GM18520 (cell line): ENCODE data around the gene GRIK2.
"Not testable (repeated sequence)": the region's sequence is repeated elsewhere in the genome, so short reads cannot be mapped to it uniquely, and the experiment has no call there.

ENCODE experiments used
- ATAC-seq: cut with Tn5 transposase; IDR thresholded peaks from one replicate; pipeline ENCODE4 v1.9.1; 2021; ENCODE audit not compliant: unreplicated experiment

Gene GRIK2

DNA sequence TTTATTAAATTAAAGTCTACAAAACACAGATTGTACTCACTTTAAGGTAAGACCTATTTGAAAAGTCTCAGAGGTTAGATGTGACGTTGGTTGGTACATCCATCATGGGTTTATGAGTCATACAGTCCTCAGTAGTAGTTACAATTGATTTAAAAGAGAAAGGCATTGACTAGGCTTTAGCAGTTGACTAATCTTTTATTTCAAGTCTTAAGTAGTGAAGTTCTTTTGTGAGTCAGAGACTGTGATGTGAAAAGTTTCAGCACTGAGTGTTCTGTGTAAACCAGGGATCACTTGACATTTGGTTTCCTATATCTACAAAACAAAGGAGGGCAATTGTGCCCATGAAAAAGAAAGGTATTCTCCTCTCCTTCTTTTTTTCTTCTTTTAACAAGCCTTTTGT, 221.3 kb downstream of the GRIK2 start:
- peak; percentile 73 for ATAC-seq

- ATAC-seq: no peak
These were observed 232.8 kb downstream of the GRIK2 start for GRCh38 chr6:101626269-101626668.

DNA sequence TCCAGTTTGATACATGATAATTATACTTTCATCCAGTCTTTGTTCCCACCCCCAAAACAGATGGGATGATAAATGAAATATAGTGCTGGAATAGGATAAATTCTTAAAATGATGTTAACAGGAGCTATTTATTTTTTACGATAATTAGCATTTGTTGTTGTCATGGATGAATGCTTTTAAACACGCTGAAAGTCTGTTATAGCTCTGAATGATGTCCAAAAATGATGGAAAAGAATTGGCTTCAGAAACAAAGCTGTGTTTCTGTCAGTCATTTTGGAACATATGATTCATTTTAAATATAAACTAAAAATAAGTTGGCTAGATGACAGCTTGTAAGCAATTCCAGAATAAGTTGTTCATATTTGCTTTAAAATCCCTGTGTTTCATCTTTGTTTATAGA, 237.4 kb downstream of the GRIK2 start:
- no peak for ATAC-seq

DNA sequence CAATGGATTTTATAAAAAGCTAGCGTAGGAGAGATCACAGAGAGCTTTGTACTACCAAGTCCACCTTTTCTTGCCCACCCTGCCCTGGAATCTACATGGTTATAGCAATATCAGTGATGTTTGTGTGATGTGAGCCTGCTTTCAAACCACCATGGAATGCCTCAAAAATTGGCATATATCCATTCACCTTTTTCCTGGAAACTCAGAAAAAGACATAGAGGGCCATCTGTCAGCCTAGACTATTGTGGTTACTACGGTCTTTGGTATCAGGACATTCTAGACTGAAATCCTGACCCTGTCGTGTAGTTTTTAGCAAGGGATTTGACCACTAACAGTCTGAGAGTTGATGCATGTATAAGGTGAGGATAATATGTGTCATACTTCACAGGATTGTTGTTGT, 239.6 kb downstream of the GRIK2 start:
- ATAC-seq: no peak

- not testable (repeated sequence) for ATAC-seq
These were observed 245.4 kb downstream of the GRIK2 start for GRCh38 chr6:101638865-101639264.

GRCh38 chr6:101640131-101640530, 246.6 kb downstream of the GRIK2 start:
- ATAC-seq: no peak

DNA sequence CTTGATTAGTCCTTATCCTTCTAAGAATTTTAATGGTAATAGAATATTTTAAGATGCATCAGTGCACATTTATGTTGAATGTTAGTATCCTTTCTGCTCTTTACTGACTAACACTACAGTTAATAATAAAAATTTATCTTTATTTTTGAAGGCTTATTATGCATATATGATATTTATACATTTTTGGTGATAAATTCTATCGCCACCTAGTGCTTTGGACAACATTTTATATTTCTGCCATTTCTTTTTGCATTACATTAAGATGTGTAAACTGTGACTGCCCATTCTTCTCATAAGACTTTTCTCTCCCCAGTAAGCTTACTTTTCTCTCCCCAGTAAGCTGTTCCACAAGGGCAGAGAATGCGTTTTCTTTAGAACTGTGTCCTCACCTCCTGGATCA, 252.3 kb downstream of the GRIK2 start:
- no peak for ATAC-seq

- ATAC-seq: no peak
These were observed 257.0 kb downstream of the GRIK2 start for GRCh38 chr6:101650402-101651100.

DNA sequence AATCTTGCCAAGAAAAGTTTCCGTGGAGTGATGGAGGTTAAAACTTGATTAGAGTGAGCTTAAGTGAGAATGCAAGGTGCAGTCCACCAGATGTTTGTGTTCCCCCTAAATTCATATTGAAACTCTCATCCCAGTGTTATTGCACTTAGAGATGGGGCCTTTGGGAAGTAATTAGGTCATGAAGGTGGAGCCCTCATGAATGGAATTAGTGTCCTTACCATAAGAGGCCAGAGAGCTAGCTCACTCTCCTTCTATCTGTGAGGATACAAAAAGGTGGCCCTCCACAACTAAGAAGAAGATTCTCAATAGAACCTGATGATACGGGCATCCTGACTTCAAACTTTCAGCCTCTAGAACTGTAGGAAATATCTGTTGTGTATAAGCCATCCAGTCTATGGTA, 258.6 kb downstream of the GRIK2 start:
- no peak for ATAC-seq

DNA sequence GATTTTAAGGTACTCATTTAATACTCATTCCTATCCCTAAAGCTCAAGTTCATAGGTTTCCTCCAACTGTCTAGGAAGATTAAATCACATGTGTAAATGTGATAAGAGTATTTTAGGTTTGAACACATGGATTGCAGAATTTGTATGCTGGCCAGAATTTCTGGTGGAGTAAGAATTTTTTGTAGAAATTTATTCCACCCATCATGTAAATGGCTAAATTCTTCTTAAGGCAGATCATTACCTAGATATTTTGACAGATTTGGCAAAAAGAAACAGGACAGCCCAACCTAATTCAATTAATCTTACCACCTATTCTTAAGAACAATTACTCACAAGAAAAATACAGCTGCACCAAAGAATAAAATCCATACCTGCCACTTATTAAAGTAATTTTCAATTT, 261.6 kb downstream of the GRIK2 start:
- ATAC-seq: no peak

DNA sequence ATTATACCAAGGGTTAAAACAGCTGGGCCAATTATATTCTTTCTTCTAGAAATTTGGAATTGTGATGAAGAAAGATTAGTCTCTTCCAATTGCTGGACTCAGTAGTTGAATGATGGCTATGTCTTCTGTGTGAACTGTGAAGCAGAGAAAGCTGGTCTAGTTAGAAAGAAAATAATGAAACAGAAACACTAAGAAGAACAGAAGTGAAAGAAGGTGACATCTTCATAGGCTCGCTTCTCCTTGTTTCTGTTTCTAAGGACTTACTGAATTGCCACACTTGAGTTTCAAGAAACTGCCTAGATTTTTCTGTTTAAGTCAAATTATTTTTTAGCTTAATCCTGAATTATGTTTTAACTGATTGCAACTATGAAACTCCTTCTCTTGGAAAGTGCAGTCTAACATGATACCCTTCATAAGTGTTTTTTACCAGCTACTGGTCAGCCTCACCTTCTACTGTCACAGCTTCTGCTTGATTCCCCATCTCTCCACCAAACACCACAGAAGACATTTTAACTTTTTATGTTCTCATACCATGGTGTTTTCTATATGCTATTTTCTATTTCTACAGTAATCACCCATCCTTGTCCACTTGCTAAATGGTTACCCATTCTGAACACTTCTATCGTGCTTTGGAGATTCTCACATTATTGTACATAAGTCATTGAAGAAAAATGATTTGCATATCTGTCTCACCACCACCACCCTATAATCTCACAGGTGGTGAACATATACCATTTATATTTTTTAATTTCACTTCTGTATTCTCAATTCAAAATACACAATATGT, 268.8 kb downstream of the GRIK2 start:
- ATAC-seq: peak; percentile 89

DNA sequence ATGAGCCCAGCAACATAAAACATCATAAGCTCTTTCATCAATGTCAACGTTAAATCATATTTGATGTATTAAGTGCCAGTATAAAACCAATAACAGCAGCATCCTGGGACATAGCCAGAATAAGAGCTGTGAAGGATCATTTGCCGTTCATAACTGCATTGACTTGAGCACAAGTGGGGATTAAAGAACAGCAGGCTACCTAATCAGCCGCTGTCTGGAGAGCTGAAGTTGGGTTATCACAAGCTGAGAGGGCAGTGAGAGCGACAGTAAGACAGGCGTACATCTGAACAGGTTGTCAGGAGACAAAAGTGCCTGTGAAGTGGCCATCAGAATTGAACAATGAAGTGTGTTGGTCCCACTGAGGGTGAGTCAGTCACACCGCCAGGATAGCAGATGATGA, 269.6 kb downstream of the GRIK2 start:
- ATAC-seq: no peak

GRCh38 chr6:101666256-101666655, 272.7 kb downstream of the GRIK2 start:
- no peak for ATAC-seq

DNA sequence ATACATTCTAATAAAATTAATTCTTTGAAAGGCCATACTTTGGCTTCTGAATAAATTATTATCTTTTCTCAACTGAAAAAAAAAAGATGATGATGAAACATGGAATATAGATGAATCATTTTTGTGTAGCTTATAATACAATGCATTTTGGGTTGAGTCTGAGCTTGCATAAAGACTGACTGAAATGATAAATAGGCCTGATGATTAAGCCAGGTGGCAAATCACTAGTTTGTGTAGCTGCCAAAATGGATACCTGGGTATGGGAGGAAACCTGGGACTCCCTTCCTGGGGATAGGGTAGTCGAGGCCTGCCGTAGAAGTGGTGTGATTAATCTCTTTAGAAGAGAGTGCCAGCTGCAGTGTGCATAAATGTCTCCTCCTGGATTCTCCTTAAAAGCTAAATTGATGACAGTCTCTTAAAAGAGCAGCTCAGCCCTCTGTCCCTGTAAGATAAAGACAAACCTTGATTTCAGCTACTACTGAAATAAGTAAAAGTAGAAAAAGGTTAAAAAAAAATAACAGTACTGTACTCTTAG, 275.1 kb downstream of the GRIK2 start:
- ATAC-seq: no peak

DNA sequence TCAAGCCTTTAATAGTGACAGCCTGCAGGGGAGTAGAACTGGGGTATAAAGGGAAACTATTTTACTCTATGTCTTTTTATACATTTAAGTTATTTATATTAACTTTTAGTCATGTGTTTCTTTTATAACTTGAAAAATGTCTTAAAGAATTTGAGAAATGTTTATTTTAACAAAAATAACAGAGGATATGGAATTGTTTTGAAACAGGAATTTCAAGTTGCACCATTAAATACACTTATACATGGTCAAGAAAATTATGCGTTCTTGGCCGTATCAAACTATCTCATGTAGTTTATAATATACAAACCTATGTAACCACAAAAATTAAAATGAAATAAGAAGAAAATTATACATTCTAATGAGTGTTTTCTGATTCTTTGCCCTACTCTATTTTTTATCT, 282.7 kb downstream of the GRIK2 start:
- no peak for ATAC-seq

DNA sequence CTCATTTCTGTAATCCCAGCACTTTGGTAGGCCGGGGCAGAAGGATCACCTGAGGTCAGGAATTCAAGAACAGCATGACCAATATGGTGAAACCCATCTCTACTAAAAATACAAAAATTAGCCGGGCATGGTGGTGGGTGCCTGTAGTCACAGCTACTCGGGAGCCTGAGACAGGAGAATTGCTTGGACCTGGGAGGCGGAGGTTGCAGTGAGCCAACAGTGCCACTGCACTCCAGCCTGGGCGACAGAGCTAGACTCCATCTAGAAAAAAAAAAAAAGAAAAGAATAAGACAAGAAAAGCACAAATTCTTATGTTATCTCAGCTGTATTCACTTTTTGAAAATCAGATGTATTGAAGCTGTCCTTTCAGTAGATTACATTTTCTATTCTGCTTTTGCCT, 289.4 kb downstream of the GRIK2 start:
- ATAC-seq: no peak

GRCh38 chr6:101683884-101684283, 290.4 kb downstream of the GRIK2 start:
- no peak for ATAC-seq

GRCh38 chr6:101686653-101687052, 293.1 kb downstream of the GRIK2 start:
- ATAC-seq: no peak

DNA sequence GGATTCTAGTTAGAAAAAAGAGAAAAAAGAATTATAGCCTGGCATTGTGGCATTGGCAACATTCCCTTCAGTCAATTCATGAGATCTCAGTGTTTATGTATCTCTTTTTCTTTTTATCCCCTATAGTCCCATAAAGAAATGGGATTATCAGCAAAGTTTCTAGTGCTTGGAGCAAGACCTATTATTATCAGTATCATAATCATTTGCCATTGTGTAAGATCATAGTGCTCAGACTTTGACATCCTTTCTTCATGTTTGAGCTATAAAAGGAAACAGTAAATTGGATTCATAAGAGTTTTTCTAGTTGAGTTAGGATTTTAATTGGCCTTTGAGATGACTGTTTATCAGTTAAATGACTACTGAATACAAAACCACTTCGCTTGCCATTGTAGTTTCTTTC, 295.6 kb downstream of the GRIK2 start:
- ATAC-seq: no peak

DNA sequence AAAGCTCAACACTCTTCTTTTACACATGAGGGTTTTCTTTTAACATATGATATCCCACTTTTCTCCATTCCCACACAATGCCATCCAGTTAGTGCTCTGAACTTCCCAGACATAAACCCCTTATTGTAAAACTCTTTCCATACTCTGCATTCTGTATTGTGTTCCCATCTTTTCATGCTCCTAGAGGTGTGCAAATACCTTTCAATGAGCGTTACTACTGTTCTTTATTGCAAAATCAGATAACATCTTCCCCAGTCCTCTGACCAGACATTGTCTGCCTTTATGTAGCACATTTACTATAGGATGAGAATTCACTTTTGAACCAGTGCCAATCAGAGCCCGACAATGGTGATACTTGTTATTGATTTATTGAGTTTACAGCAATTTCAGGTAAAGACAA, 296.2 kb downstream of the GRIK2 start:
- no peak for ATAC-seq

GRCh38 chr6:101700655-101701054, 307.1 kb downstream of the GRIK2 start:
- ATAC-seq: no peak

DNA sequence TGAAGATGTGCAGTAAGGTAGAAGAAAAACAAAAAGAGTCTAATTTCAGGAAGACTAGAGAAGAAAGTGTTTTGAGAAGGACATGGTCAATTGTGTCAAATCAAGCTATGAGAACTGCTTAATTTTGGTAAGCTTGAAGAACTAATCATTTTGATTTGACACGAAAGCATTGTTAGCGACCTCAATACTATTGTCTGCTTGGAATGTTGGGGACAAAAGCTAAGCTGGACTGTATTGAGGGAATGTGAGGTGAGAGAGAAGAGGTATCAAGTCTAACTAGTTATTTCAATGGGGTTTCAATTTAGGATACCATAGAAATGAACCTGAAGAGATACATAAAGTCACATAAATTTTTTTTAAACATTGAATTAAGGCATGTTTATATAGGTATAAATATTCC, 309.8 kb downstream of the GRIK2 start:
- ATAC-seq: no peak
